ENCODE measurements around the gene TNFRSF19.

TNFRSF19 gene

GRCh38 chr13:23544668-23545067 is 25.5 kb upstream of the TNFRSF19 start:
- Histone ChIP-seq H3K9me3 (ENCODE audit: severe bottlenecking) (no peaks in the 10 kb centered on the region), H3K27ac (ENCODE audit: poor library complexity, severe bottlenecking) (no peak overlapping the region), H3K36me3 (ENCODE audit: low read depth) (no peaks in the 10 kb centered on the region), H3K4me1 (ENCODE audit: insufficient read depth, poor library complexity, severe bottlenecking) (no peaks in the 10 kb centered on the region), H3K27me3 (ENCODE audit: insufficient read depth, poor library complexity, severe bottlenecking) (no peaks in the 10 kb centered on the region), H3K4me3 (ENCODE audit: severe bottlenecking) (no peak overlapping the region)
- DNase-seq (ENCODE audit: low spot score) (no peak), ATAC-seq (ENCODE audit: low read depth) (no peak)
- TF ChIP-seq, protein P1, sequence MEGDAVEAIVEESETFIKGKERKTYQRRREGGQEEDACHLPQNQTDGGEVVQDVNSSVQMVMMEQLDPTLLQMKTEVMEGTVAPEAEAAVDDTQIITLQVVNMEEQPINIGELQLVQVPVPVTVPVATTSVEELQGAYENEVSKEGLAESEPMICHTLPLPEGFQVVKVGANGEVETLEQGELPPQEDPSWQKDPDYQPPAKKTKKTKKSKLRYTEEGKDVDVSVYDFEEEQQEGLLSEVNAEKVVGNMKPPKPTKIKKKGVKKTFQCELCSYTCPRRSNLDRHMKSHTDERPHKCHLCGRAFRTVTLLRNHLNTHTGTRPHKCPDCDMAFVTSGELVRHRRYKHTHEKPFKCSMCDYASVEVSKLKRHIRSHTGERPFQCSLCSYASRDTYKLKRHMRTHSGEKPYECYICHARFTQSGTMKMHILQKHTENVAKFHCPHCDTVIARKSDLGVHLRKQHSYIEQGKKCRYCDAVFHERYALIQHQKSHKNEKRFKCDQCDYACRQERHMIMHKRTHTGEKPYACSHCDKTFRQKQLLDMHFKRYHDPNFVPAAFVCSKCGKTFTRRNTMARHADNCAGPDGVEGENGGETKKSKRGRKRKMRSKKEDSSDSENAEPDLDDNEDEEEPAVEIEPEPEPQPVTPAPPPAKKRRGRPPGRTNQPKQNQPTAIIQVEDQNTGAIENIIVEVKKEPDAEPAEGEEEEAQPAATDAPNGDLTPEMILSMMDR (IDR thresholded peaks at IDR 0.05; ENCODE audit: poor library complexity, severe bottlenecking) = no peak

GRCh38 chr13:23547000-23547590 is 23.1 kb upstream of the TNFRSF19 start:
- Histone ChIP-seq H3K27me3 (ENCODE audit: insufficient read depth, poor library complexity, severe bottlenecking) (no peaks in the 10 kb centered on the region), H3K27ac (ENCODE audit: poor library complexity, severe bottlenecking) (no peak overlapping the region), H3K36me3 (ENCODE audit: low read depth) (no peaks in the 10 kb centered on the region), H3K4me1 (ENCODE audit: insufficient read depth, poor library complexity, severe bottlenecking) (no peaks in the 10 kb centered on the region), H3K9me3 (ENCODE audit: severe bottlenecking) (no peaks in the 10 kb centered on the region), H3K4me3 (ENCODE audit: severe bottlenecking) (peak overlapping the region; percentile 17)
- ATAC-seq (ENCODE audit: low read depth) = peak; percentile 38; the same call in 1 of the 3 replicates
- no peak for DNase-seq (ENCODE audit: low spot score)
- TF ChIP-seq, protein P1 (IDR thresholded peaks at IDR 0.05; ENCODE audit: poor library complexity, severe bottlenecking) = no peak

- Histone ChIP-seq H3K27me3 (ENCODE audit: insufficient read depth, poor library complexity, severe bottlenecking) (no peaks in the 10 kb centered on the region), H3K36me3 (ENCODE audit: low read depth) (no peaks in the 10 kb centered on the region), H3K9me3 (ENCODE audit: severe bottlenecking) (no peaks in the 10 kb centered on the region), H3K4me3 (ENCODE audit: severe bottlenecking) (no peak overlapping the region), H3K4me1 (ENCODE audit: insufficient read depth, poor library complexity, severe bottlenecking) (peaks cover 5% of the 10 kb centered on the region), H3K27ac (ENCODE audit: poor library complexity, severe bottlenecking) (no peak overlapping the region)
- TF ChIP-seq, protein P1 (IDR thresholded peaks at IDR 0.05; ENCODE audit: poor library complexity, severe bottlenecking) = no peak
- ATAC-seq (ENCODE audit: low read depth) = no peak
- DNase-seq (ENCODE audit: low spot score) = no peak
Measured at GRCh38 chr13:23549724-23550123, 20.5 kb upstream of the TNFRSF19 start.

DNA sequence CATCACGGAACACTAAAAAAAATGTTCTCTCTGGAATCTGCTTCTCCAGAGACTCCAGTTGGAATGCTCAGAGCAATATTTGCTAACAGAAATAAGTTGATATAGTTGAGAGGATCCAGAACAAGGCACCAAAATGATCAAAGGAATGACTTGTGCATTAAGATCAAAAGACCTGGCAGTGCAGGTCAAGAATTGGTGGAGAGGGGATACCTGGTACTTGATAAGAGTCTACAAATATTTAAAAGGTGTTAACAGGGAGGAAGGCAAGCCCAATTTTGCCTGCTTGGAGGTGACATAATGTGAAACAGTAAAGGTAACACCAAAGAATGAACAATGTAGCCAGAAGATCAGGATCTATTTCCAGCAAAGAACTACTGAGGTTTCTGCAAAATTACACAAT is 20.0 kb upstream of the TNFRSF19 start:
- Histone ChIP-seq H3K27me3 (ENCODE audit: insufficient read depth, poor library complexity, severe bottlenecking) (no peaks in the 10 kb centered on the region), H3K4me1 (ENCODE audit: insufficient read depth, poor library complexity, severe bottlenecking) (peaks cover 5% of the 10 kb centered on the region), H3K36me3 (ENCODE audit: low read depth) (no peaks in the 10 kb centered on the region), H3K4me3 (ENCODE audit: severe bottlenecking) (no peak overlapping the region), H3K27ac (ENCODE audit: poor library complexity, severe bottlenecking) (no peak overlapping the region), H3K9me3 (ENCODE audit: severe bottlenecking) (no peaks in the 10 kb centered on the region)
- TF ChIP-seq, protein P1 (IDR thresholded peaks at IDR 0.05; ENCODE audit: poor library complexity, severe bottlenecking) = no peak
- ATAC-seq (ENCODE audit: low read depth) = no peak
- no peak for DNase-seq (ENCODE audit: low spot score)

DNA sequence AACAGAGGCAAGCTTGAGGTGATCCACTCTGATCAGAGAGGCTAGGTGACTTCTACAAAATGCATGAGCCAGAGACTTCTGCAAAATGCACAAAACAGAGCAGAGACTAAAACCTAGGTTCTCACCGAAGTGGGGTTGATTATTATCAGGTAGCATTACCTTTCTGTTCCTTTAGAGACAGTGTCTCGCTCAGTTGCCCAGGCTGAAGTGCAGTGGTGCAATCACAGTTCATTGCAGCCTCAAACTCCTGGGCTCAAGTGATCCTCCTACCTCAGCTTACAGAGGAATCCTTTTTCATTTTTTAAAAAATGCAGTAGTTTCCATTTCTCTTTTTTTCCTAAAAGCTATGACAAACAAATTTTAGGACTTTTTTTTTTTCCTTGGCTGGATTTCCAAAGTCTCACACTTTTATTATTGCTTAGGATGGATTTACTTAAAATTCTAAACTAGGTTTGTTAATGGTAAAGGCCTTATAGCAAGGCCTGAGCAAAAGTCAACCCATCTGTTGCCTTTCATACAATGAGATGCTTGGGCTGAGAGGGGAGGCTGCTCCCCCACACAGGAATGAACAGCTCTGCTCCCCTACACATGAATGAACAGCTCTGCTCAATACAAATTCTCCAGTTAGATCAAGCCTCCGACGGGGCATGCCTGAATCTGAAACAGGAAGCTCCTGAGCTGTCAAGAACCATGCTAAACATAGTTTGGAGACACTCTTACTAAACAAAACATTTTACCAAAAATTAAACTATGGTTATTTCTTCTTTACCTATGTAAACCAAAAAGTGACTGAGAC is 18.8 kb upstream of the TNFRSF19 start:
- Histone ChIP-seq H3K9me3 (ENCODE audit: severe bottlenecking) (no peaks in the 10 kb centered on the region), H3K4me1 (ENCODE audit: insufficient read depth, poor library complexity, severe bottlenecking) (peaks cover 5% of the 10 kb centered on the region), H3K27ac (ENCODE audit: poor library complexity, severe bottlenecking) (no peak overlapping the region), H3K4me3 (ENCODE audit: severe bottlenecking) (no peak overlapping the region), H3K36me3 (ENCODE audit: low read depth) (no peaks in the 10 kb centered on the region), H3K27me3 (ENCODE audit: insufficient read depth, poor library complexity, severe bottlenecking) (no peaks in the 10 kb centered on the region)
- no peak for DNase-seq (ENCODE audit: low spot score)
- ATAC-seq (ENCODE audit: low read depth) = no peak
- TF ChIP-seq, protein P1 (IDR thresholded peaks at IDR 0.05; ENCODE audit: poor library complexity, severe bottlenecking) = no peak
